Stimulated activated CD4-positive, alpha-beta T cell treated with anti-CD3 and anti-CD28 coated beads, Interleukin-2, amount 100 ng/mL, for 4 hours (primary cell): ENCODE results near the gene MAF.

Experiments used
- DNase-seq: peaks from one replicate; pipeline ENCODE4 v3.0.0-alpha.2; 2020; ENCODE audit warnings: low read depth

The MAF gene

GRCh38 chr16:79587897-79588296 is 12.6 kb downstream of the MAF start:
- DNase-seq: no peak

GRCh38 chr16:79587296-79587695 is 13.2 kb downstream of the MAF start:
- DNase-seq: no peak

- DNase-seq: no peak
Observed at GRCh38 chr16:79582789-79583188, 17.7 kb downstream of the MAF start.

DNA sequence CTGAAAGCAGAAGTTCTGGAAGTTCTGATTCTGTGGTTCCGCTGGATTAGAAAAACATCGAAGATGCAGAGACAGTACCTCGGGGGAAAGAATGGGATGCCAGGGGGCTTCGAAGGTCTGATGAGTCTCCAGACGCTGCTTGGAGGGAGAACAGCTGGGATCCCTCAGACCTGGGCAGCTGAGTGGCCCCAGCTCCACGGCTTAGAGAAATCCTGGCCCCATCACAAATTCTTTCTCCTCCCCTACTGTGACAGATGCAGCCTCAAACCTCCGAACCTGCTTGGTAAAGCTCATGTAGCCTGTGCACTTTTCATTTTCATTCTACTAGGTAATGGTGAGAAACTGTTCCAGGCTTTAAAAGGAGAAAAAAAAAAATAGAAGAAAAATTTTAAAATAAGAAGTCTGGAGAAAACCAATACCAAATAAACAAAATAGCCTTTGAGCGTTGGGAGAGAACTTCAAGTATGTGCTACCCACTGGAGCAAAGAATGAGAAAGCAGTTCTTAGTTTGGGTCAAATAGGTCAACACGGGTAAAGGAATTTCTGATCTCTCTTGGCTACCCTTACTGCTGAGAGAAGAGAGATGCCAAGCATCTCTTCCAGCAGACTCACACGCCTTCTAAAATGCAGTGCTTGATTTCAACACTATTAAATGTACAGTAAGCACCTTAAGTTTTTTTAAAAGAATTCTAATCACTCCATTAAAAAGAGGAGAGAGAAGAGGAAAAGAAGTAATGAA is 19.9 kb downstream of the MAF start:
- no peak for DNase-seq

- DNase-seq: no peak
Observed at GRCh38 chr16:79576602-79577001, 23.9 kb downstream of the MAF start.

GRCh38 chr16:79573884-79574283 is 26.7 kb downstream of the MAF start:
- no peak for DNase-seq

DNA sequence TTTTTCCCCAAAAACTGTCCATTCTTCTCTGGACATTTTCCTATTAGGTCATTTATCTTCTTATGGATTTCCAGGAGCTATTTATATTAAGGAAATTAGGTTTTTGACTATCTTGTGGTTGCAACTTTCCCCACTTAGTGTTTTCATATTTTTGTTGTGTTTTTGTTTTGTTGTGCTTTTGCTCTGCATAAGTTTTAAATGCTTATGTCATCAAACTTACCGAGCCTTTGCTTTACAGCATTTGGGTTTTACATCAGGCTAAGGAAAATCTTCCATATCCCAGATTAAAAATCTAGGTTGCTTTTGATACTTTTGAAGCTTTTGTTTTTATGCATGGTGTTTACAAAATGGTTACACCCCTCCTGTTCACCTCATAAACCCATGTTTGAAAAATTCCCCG is 27.5 kb downstream of the MAF start:
- no peak for DNase-seq

DNA sequence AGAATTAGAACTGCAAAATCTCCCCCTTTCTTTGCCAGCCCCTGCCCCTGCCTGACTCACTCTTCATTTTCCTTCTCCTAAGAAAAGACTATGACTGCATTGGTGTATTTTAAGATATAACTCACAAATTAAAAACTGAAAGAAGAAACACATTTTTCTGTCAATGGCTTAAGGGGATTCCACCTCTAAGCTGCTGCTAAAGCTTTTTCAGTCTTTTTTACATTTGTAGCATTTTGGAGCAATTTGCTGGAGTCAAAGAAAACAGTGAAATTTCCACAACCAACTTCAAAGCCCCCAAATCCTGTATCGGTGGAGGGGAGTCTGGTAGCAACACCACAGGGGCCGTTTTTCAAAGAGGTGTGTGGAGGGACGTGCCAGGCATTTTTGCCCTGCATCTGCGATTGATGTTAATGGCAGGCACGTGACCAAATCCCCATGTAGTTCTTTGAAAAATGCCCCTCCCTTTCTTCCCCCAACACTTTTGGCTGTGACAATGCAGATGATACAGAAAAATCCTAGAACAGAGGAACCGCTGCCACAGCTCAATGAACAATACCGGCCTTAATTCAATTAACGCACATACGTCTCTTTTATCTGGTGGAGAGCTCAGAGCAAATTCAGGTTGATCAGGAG is 28.5 kb downstream of the MAF start:
- DNase-seq: no peak

GRCh38 chr16:79571065-79571902 is 29.3 kb downstream of the MAF start:
- DNase-seq: no peak

- no peak for DNase-seq
Observed at GRCh38 chr16:79564671-79565107, 35.8 kb downstream of the MAF start.

DNA sequence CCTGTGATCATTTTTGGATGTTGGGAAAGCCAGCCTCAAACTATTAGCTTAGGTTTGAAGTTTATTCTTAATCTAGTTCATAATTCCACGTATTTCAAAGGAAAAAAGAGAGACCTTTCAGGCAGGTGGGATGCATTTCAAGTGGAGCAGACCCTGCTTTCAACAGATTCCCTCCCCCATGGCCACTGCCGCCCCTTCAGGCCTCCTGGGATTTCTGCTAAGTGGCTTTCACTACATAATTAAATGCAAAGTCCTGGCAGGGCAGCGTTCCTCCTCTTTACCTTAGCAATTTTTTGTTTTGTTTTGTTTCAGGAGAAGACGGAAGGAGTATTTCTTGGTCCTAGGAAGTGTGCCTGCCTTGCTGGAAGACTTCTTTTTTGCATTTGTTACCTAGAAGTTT is 36.6 kb downstream of the MAF start:
- DNase-seq: no peak

- no peak for DNase-seq
Observed at GRCh38 chr16:79562166-79562823, 38.2 kb downstream of the MAF start.

GRCh38 chr16:79561729-79562128 is 38.8 kb downstream of the MAF start:
- DNase-seq: no peak

- DNase-seq: no peak
Observed at GRCh38 chr16:79560923-79561322, 39.6 kb downstream of the MAF start.

GRCh38 chr16:79560318-79560717 is 40.2 kb downstream of the MAF start:
- no peak for DNase-seq

DNA sequence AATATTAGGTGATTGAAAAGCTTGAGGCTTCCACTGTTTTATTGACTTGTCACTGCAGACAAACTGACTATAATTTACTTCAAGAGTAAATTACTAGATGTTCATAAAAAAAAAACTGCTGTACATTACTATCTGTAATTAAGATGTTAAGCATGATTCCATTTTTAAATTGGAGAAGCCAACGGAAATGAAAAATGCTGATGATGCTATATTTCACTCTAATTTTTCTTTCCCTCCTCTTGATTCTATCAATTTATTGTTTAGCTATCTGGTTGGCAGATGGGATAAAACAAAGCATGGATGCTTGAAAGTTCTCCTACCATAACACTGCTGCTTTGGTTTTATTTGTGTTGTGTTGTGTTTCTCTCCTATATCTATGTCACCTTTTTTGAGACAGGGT is 41.0 kb downstream of the MAF start:
- DNase-seq: no peak

GRCh38 chr16:79557421-79557820 is 43.1 kb downstream of the MAF start:
- no peak for DNase-seq

GRCh38 chr16:79554912-79555311 is 45.6 kb downstream of the MAF start:
- no peak for DNase-seq

GRCh38 chr16:79550373-79550772 is 50.2 kb downstream of the MAF start:
- no peak for DNase-seq

GRCh38 chr16:79547085-79547484 is 53.5 kb downstream of the MAF start:
- DNase-seq: no peak
